Measurements from ENCODE around the gene CBY2. TPM values are rescaled to one million over a fixed set of nuclear protein-coding genes. Genes with fewer than 3 reads are reported as not detected.

Gene CBY2
- total RNA-seq: not detected

GRCh38 chr13:45702088-45702487 lies at the start of gene CBY2:
Gene CBY2, plus strand, starts transcription at chr13:45702320. Its CDS starts 71 bp downstream, at chr13:45702391.

Small RNAs within 50 kb of the gene (small RNA-seq; reads per million reads assigned to genes)
- gene RF00017: 0 reads per million in 2 donors

Other genes starting within 250 kb of the CBY2 start
- gene COG3, start 237.4 kb upstream of the CBY2 start, total RNA-seq: 10 to 100 TPM; 17.0 to 21.0 TPM
- not detected for gene ERICH6B, start 86.6 kb upstream of the CBY2 start, total RNA-seq
- not detected for gene SIAH3, start 149.4 kb downstream of the CBY2 start, total RNA-seq

Data from melanocyte of skin (primary cell).